Activated CD8-positive, alpha-beta T cell treated with anti-CD3 and anti-CD28 coated beads for 36 hours (primary cell): ENCODE data around the gene SLC25A25. TPM values are rescaled to one million over a fixed set of nuclear protein-coding genes. Genes with fewer than 3 reads are reported as not detected.

Experiments
- ATAC-seq: fragments of 200-7000 bp; cut with Tn5 transposase; one replicate; pipeline ENCODE4 v1.10.0; 2021; ENCODE audit warnings: mild to moderate bottlenecking, moderate library complexity
- CTCF ChIA-PET: fragments of 350-600 bp; sonication (Branson Sonifier 250); formaldehyde crosslinking; loops from one replicate; lab custom pipeline; 2021; ENCODE audit warnings: antibody characterized with exemption; lab: Charles Lee
- POLR2A ChIA-PET: fragments of 350-600 bp; sonication (Branson Sonifier 250); formaldehyde crosslinking; loops from one replicate; lab custom pipeline; 2021; ENCODE audit warnings: antibody characterized with exemption; lab: Charles Lee
- DNase-seq: peaks from one replicate; pipeline ENCODE4 v3.0.0-alpha.2; 2020
- H3K27ac Mint-ChIP-seq: one replicate; pipeline ENCODE4 v1.8.0; 2021; ENCODE audit warnings: mild to moderate bottlenecking, mixed read lengths
- H3K27me3 Mint-ChIP-seq: one replicate; pipeline ENCODE4 v1.8.0; 2021; ENCODE audit warnings: mixed read lengths
- H3K36me3 Mint-ChIP-seq: one replicate; pipeline ENCODE4 v1.8.0; 2021; ENCODE audit warnings: low read depth, mixed read lengths
- H3K4me1 Mint-ChIP-seq: one replicate; pipeline ENCODE4 v1.8.0; 2021; ENCODE audit warnings: low read depth, mixed read lengths
- H3K4me3 Mint-ChIP-seq: one replicate; pipeline ENCODE4 v1.8.0; 2021; ENCODE audit warnings: mild to moderate bottlenecking, moderate library complexity, mixed read lengths
- H3K9me3 Mint-ChIP-seq: one replicate; pipeline ENCODE4 v1.8.0; 2021; ENCODE audit warnings: mixed read lengths
- CTCF ChIP-seq: fragments of 200-600 bp; IDR thresholded peaks from one replicate; pipeline ENCODE4 v1.8.0; 2022; ENCODE audit warnings: antibody characterized with exemption, mild to moderate bottlenecking
- intact Hi-C: fragments of 100-400 bp; cut with micrococcal nuclease; formaldehyde crosslinking; loops from one replicate; pipeline ENCODE4 v1.10.0; 2022
- total RNA-seq, 2 experiments: library from RNA; stranded (reverse); gene quantifications; one replicate each; pipeline ENCODE4 v1.2.3, GENCODE V29; 2021

Gene SLC25A25
- total RNA-seq, 2 experiments from 2014 or later = 12.9 to 14.6 TPM

GRCh38 chr9:128142061-128142460 lies 74.0 kb downstream of the SLC25A25 start:
- no peak overlapping the region for H3K4me3 Mint-ChIP-seq
- H3K36me3 Mint-ChIP-seq = no peaks in the 10 kb centered on the region

GRCh38 chr9:128142596-128142995 lies 74.6 kb downstream of the SLC25A25 start:
- ChIA-PET POLR2A (no interaction called here), CTCF (interaction anchor here (1.2 to 1.6 kb wide), 2 partner anchors 16 to 25 kb away, joined by 3 to 4 read pairs; no protein-coding TSS in a partner anchor)
- no peak overlapping the region for H3K27ac Mint-ChIP-seq
- ATAC-seq (no peak), DNase-seq (no peak)
- no peaks in the 10 kb centered on the region for H3K27me3 Mint-ChIP-seq
- H3K4me3 Mint-ChIP-seq = no peak overlapping the region
- TF ChIP-seq CTCF = no peak
- peaks cover 5% of the 10 kb centered on the region for H3K4me1 Mint-ChIP-seq
- intact Hi-C loops = no loop called here
- no peaks in the 10 kb centered on the region for H3K36me3 Mint-ChIP-seq
- no peaks in the 10 kb centered on the region for H3K9me3 Mint-ChIP-seq

More at GRCh38 chr9:128142061-128142460, 74.0 kb downstream of the SLC25A25 start:
- intact Hi-C loops = no loop called here
- peak; percentile 60 for ATAC-seq
- H3K4me1 Mint-ChIP-seq = peaks cover 5% of the 10 kb centered on the region
- H3K27me3 Mint-ChIP-seq = no peaks in the 10 kb centered on the region
- ChIA-PET CTCF (interaction anchor here (1.0 to 1.6 kb wide), 2 partner anchors 13 to 24 kb away, joined by 3 to 4 read pairs; no protein-coding TSS in a partner anchor), POLR2A (interaction anchor here (0.9 kb wide), 1 partner anchor 14 kb away, joined by 3 read pairs; no protein-coding TSS in a partner anchor)
- TF ChIP-seq CTCF = no peak
- H3K9me3 Mint-ChIP-seq = no peaks in the 10 kb centered on the region
- DNase-seq = no peak
- H3K27ac Mint-ChIP-seq = no peak overlapping the region

GRCh38 chr9:128143525-128144238 lies 75.7 kb downstream of the SLC25A25 start:
- Mint-ChIP-seq H3K4me3 (no peak overlapping the region), H3K9me3 (no peaks in the 10 kb centered on the region), H3K4me1 (peaks cover 5% of the 10 kb centered on the region), H3K27ac (no peak overlapping the region), H3K27me3 (no peaks in the 10 kb centered on the region), H3K36me3 (no peaks in the 10 kb centered on the region)
- TF ChIP-seq CTCF = no peak
- DNase-seq (no peak), ATAC-seq (no peak)
- ChIA-PET CTCF (interaction anchor here (0.8 to 1.2 kb wide), 2 partner anchors 15 to 26 kb away, joined by 3 read pairs; no protein-coding TSS in a partner anchor), POLR2A (no interaction called here)
- intact Hi-C loops = no loop called here

- no peaks in the 10 kb centered on the region for H3K9me3 Mint-ChIP-seq
- intact Hi-C loops = no loop called here
- H3K27me3 Mint-ChIP-seq = no peaks in the 10 kb centered on the region
- TF ChIP-seq CTCF = no peak
- ChIA-PET POLR2A (interaction anchor here (0.7 to 1.0 kb wide), 2 partner anchors 13 to 16 kb away, joined by 3 read pairs; no protein-coding TSS in a partner anchor), CTCF (no interaction called here)
- peaks cover 5% of the 10 kb centered on the region for H3K4me1 Mint-ChIP-seq
- DNase-seq = no peak
- no peak overlapping the region for H3K27ac Mint-ChIP-seq
- no peaks in the 10 kb centered on the region for H3K36me3 Mint-ChIP-seq
- no peak for ATAC-seq
- H3K4me3 Mint-ChIP-seq = no peak overlapping the region
Measured at GRCh38 chr9:128144239-128145181, 76.5 kb downstream of the SLC25A25 start.
